OCI-LY7 (cell line): Measurements from ENCODE around the gene MITD1.

Source experiments
- CTCF ChIP-seq: fragments of 200-600 bp; sonication (generic); conservative IDR thresholded peaks from 2 replicates; pipeline ENCODE4 v1.5.1; 2014; ENCODE audit warnings: mild to moderate bottlenecking, antibody characterized with exemption, low read length, moderate library complexity, mixed read lengths
- EZH2phosphoT487 ChIP-seq: fragments of 200-600 bp; sonication (generic); IDR thresholded peaks from 2 replicates; pipeline ENCODE4 v1.6.1; 2018; ENCODE audit warnings: low read depth, borderline replicate concordance, mild to moderate bottlenecking, mixed run types, antibody characterized with exemption, low read length, moderate library complexity, mixed read lengths

GRCh38 chr2:99141110-99142108, 39.4 kb downstream of the MITD1 start, which contains the start of gene C2orf15:
- TF ChIP-seq CTCF (no peak), EZH2phosphoT487 (no peak)
